Body of pancreas (tissue), 4 donors: ENCODE measurements around the gene NEDD9.

ENCODE experiments used
- CTCF ChIP-seq, 7 experiments: fragments of 450-650 bp in 4 of 7; fragments of 200-600 bp in 3 of 7; sonication (generic) in 3 of 7; IDR thresholded peaks; one replicate each; pipeline ENCODE4 v1.5.1; 2016 to 2019; ENCODE audit warnings: antibody characterized with exemption in 7 of 7
- POLR2A ChIP-seq, 3 donors: fragments of 450-650 bp; IDR thresholded peaks; one replicate each; pipeline ENCODE4 v1.6.1; 2016; ENCODE audit warnings: antibody characterized with exemption in 3 of 3, mild to moderate bottlenecking in 2 of 3

GRCh38 chr6:11179088-11179418, 53.4 kb downstream of the NEDD9 start:
- TF ChIP-seq CTCF (IDR thresholded peaks at IDR 0.05) (no peak), POLR2A (IDR thresholded peaks at IDR 0.05) (no peak)
